ENCODE results near the gene RSPO1. TPM values are rescaled to one million over a fixed set of nuclear protein-coding genes. Genes with fewer than 3 reads are reported as not detected.

Gene RSPO1
- total RNA-seq, 2 donors from 2014 or later, result 0.27 to 0.32 TPM

- Histone ChIP-seq H3K4me3 (no peak overlapping the region), H3K36me3 (no peaks in the 10 kb centered on the region), H3K4me1 (no peaks in the 10 kb centered on the region), H3K9me3 (no peaks in the 10 kb centered on the region), H3K27me3 (peaks cover 31% of the 10 kb centered on the region), H3K27ac (no peak overlapping the region), H3K9ac (ENCODE audit: low read depth in 2 of 2, low read length in 2 of 2) (no peak overlapping the region)
- DNase-seq, result no peak
- TF ChIP-seq, protein P1, sequence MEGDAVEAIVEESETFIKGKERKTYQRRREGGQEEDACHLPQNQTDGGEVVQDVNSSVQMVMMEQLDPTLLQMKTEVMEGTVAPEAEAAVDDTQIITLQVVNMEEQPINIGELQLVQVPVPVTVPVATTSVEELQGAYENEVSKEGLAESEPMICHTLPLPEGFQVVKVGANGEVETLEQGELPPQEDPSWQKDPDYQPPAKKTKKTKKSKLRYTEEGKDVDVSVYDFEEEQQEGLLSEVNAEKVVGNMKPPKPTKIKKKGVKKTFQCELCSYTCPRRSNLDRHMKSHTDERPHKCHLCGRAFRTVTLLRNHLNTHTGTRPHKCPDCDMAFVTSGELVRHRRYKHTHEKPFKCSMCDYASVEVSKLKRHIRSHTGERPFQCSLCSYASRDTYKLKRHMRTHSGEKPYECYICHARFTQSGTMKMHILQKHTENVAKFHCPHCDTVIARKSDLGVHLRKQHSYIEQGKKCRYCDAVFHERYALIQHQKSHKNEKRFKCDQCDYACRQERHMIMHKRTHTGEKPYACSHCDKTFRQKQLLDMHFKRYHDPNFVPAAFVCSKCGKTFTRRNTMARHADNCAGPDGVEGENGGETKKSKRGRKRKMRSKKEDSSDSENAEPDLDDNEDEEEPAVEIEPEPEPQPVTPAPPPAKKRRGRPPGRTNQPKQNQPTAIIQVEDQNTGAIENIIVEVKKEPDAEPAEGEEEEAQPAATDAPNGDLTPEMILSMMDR (IDR thresholded peaks at IDR 0.05), result no peak
- intact Hi-C loops (cut with DNase I), result no loop called here
These were observed 6.6 kb downstream of the RSPO1 start for GRCh38 chr1:37628026-37628556.

- Histone ChIP-seq H3K9me3 (no peaks in the 10 kb centered on the region), H3K27me3 (no peaks in the 10 kb centered on the region), H3K4me3 (no peak overlapping the region), H3K27ac (no peak overlapping the region), H3K36me3 (no peaks in the 10 kb centered on the region), H3K9ac (ENCODE audit: low read depth in 2 of 2, low read length in 2 of 2) (no peak overlapping the region), H3K4me1 (no peaks in the 10 kb centered on the region)
- TF ChIP-seq, protein P1 (IDR thresholded peaks at IDR 0.05), result no peak
- no peak for DNase-seq
- intact Hi-C loops (cut with DNase I), result no loop called here
These were observed 12.6 kb downstream of the RSPO1 start for GRCh38 chr1:37622131-37622530.

- no peak for DNase-seq
- H3K9ac ChIP-seq (ENCODE audit: low read depth in 2 of 2, low read length in 2 of 2), result no peak overlapping the region
- no peaks in the 10 kb centered on the region for H3K9me3 ChIP-seq
- TF ChIP-seq, protein P1 (IDR thresholded peaks at IDR 0.05), result no peak
- H3K36me3 ChIP-seq, result no peaks in the 10 kb centered on the region
- H3K4me1 ChIP-seq, result no peaks in the 10 kb centered on the region
- H3K27ac ChIP-seq, result no peak overlapping the region
- intact Hi-C loops (cut with DNase I), result no loop called here
- no peak overlapping the region for H3K4me3 ChIP-seq
- no peaks in the 10 kb centered on the region for H3K27me3 ChIP-seq
These were observed 13.3 kb downstream of the RSPO1 start for GRCh38 chr1:37621326-37621870.

- no peak for DNase-seq
- H3K9ac ChIP-seq (ENCODE audit: low read depth in 2 of 2, low read length in 2 of 2), result no peak overlapping the region
- no peaks in the 10 kb centered on the region for H3K27me3 ChIP-seq
- TF ChIP-seq, protein P1 (IDR thresholded peaks at IDR 0.05), result no peak
- H3K27ac ChIP-seq, result no peak overlapping the region
- H3K9me3 ChIP-seq, result no peaks in the 10 kb centered on the region
- no peaks in the 10 kb centered on the region for H3K4me1 ChIP-seq
- intact Hi-C loops (cut with DNase I), result no loop called here
- H3K36me3 ChIP-seq, result no peaks in the 10 kb centered on the region
- H3K4me3 ChIP-seq, result no peak overlapping the region
These were observed 14.0 kb downstream of the RSPO1 start for GRCh38 chr1:37620707-37621106.

DNA sequence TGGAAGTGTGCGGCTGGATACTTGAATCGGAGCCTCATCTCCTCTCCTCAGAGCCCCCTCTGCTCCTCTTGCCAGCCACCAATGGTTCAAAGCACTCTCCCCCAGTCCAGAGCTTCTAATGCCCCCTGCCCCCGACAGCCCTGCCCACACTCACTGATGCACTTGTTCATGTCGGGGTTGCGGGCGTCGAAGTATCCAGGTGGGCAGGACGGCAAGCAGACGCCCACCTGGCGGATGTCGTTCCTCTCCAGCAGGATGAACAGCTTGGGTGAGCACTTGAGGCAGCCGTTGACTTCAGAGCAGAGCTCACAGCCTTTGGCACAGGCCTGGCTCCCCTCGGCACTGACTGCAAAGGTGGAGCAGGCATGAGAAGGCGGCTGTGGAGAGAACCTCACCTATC, 18.4 kb downstream of the RSPO1 start:
- Histone ChIP-seq H3K4me3 (no peak overlapping the region), H3K4me1 (no peaks in the 10 kb centered on the region), H3K36me3 (no peaks in the 10 kb centered on the region), H3K27me3 (no peaks in the 10 kb centered on the region), H3K9ac (ENCODE audit: low read depth in 2 of 2, low read length in 2 of 2) (no peak overlapping the region), H3K27ac (no peak overlapping the region), H3K9me3 (no peaks in the 10 kb centered on the region)
- DNase-seq, result no peak
- TF ChIP-seq, protein P1 (IDR thresholded peaks at IDR 0.05), result no peak
- intact Hi-C loops (cut with DNase I), result no loop called here
